HAP-1 (cell line): ENCODE measurements around the gene CRYL1.
A peak's percentile ranks its signal among the peaks of the same experiment; 100 is the strongest.

Source experiments
- DNase-seq, 2 experiments: peaks; one replicate each; pipeline ENCODE4 v3.0.0-alpha.2; 2016 to 2020; ENCODE audit warnings: low spot score in 2 of 2
- H3K27me3 ChIP-seq: fragments of 250-450 bp; sonication (Bioruptor Pico); 2 replicates; pipeline ENCODE4 v1.5.1; 2020; ENCODE audit warnings: low read depth, mild to moderate bottlenecking, moderate library complexity
- H3K36me3 ChIP-seq: fragments of 250-450 bp; sonication (Bioruptor Pico); replicated peaks from 2 replicates; pipeline ENCODE4 v1.5.1; 2020; ENCODE audit warnings: mild to moderate bottlenecking
- H3K4me1 ChIP-seq: fragments of 250-450 bp; sonication (Bioruptor Pico); 2 replicates; pipeline ENCODE4 v1.5.1; 2020; ENCODE audit warnings: mild to moderate bottlenecking
- H3K4me3 ChIP-seq: fragments of 250-450 bp; sonication (Bioruptor Pico); 2 replicates; pipeline ENCODE4 v1.5.1; 2020; ENCODE audit warnings: mild to moderate bottlenecking, moderate library complexity
- H3K9me3 ChIP-seq: fragments of 250-450 bp; sonication (Bioruptor Pico); 2 replicates; pipeline ENCODE4 v1.5.1; 2020; ENCODE audit warnings: mild to moderate bottlenecking, moderate library complexity
- in situ Hi-C: fragments of 300-500 bp; cut with MboI; formaldehyde crosslinking; loops from 3 replicates; pipeline ENCODE4 v1.14.3; 2020; ENCODE audit warnings: low sequenced_read_pairs, inconsistent platforms, mixed read lengths

The CRYL1 gene

GRCh38 chr13:20494656-20495055 is 31.0 kb downstream of the CRYL1 start:
- no peak for DNase-seq
- no peaks in the 10 kb centered on the region for H3K36me3 ChIP-seq
- H3K4me3 ChIP-seq: no peak overlapping the region
- no peaks in the 10 kb centered on the region for H3K9me3 ChIP-seq
- in situ Hi-C loops: loop anchor here (5.0 to 10.0 kb wide), 2 partner anchors 340 to 433 kb away; no protein-coding TSS in a partner anchor
- H3K27me3 ChIP-seq: no peaks in the 10 kb centered on the region
- no peaks in the 10 kb centered on the region for H3K4me1 ChIP-seq

GRCh38 chr13:20492641-20493040 is 33.0 kb downstream of the CRYL1 start:
- Histone ChIP-seq H3K4me1 (no peaks in the 10 kb centered on the region), H3K4me3 (no peak overlapping the region), H3K36me3 (no peaks in the 10 kb centered on the region), H3K9me3 (no peaks in the 10 kb centered on the region), H3K27me3 (no peaks in the 10 kb centered on the region)
- in situ Hi-C loops: loop anchor here (5.0 to 10.0 kb wide), 2 partner anchors 342 to 435 kb away; no protein-coding TSS in a partner anchor
- no peak for DNase-seq

GRCh38 chr13:20491926-20492435 is 33.7 kb downstream of the CRYL1 start:
- in situ Hi-C loops: loop anchor here (5.0 to 10.0 kb wide), 2 partner anchors 343 to 435 kb away; no protein-coding TSS in a partner anchor
- DNase-seq: no peak
- Histone ChIP-seq H3K9me3 (no peaks in the 10 kb centered on the region), H3K27me3 (no peaks in the 10 kb centered on the region), H3K4me1 (no peaks in the 10 kb centered on the region), H3K4me3 (no peak overlapping the region), H3K36me3 (no peaks in the 10 kb centered on the region)

GRCh38 chr13:20489185-20489820 is 36.4 kb downstream of the CRYL1 start:
- no peak for DNase-seq
- in situ Hi-C loops: no loop called here

GRCh38 chr13:20487927-20488326 is 37.7 kb downstream of the CRYL1 start:
- no peak for DNase-seq
- Histone ChIP-seq H3K27me3 (no peaks in the 10 kb centered on the region), H3K4me3 (no peak overlapping the region), H3K4me1 (no peaks in the 10 kb centered on the region), H3K9me3 (no peaks in the 10 kb centered on the region), H3K36me3 (no peaks in the 10 kb centered on the region)
- in situ Hi-C loops: no loop called here

More at GRCh38 chr13:20489185-20489820, 36.4 kb downstream of the CRYL1 start:
- no peaks in the 10 kb centered on the region for H3K27me3 ChIP-seq
- H3K36me3 ChIP-seq: no peaks in the 10 kb centered on the region
- no peak overlapping the region for H3K4me3 ChIP-seq
- no peaks in the 10 kb centered on the region for H3K9me3 ChIP-seq
- no peaks in the 10 kb centered on the region for H3K4me1 ChIP-seq

- in situ Hi-C loops: no loop called here
- no peak for DNase-seq
- H3K36me3 ChIP-seq: no peaks in the 10 kb centered on the region
- no peak overlapping the region for H3K4me3 ChIP-seq
- peaks cover 4% of the 10 kb centered on the region for H3K4me1 ChIP-seq
- H3K9me3 ChIP-seq: no peaks in the 10 kb centered on the region
- H3K27me3 ChIP-seq: no peaks in the 10 kb centered on the region
Measured at GRCh38 chr13:20482787-20483186, 42.9 kb downstream of the CRYL1 start.

GRCh38 chr13:20482275-20482761 is 43.3 kb downstream of the CRYL1 start:
- DNase-seq: peak in 1 of 2 experiments; percentile 33
- H3K4me1 ChIP-seq: peaks cover 4% of the 10 kb centered on the region
- no peaks in the 10 kb centered on the region for H3K27me3 ChIP-seq
- H3K4me3 ChIP-seq: no peak overlapping the region
- no peaks in the 10 kb centered on the region for H3K36me3 ChIP-seq
- no peaks in the 10 kb centered on the region for H3K9me3 ChIP-seq
- in situ Hi-C loops: no loop called here

GRCh38 chr13:20477394-20477793 is 48.3 kb downstream of the CRYL1 start:
- no peaks in the 10 kb centered on the region for H3K36me3 ChIP-seq
- no peak overlapping the region for H3K4me3 ChIP-seq
- in situ Hi-C loops: no loop called here
- H3K4me1 ChIP-seq: peaks cover 4% of the 10 kb centered on the region
- no peaks in the 10 kb centered on the region for H3K27me3 ChIP-seq
- H3K9me3 ChIP-seq: no peaks in the 10 kb centered on the region
- no peak for DNase-seq

GRCh38 chr13:20475927-20476691 is 49.5 kb downstream of the CRYL1 start:
- Histone ChIP-seq H3K9me3 (no peaks in the 10 kb centered on the region), H3K4me3 (no peak overlapping the region), H3K36me3 (no peaks in the 10 kb centered on the region), H3K4me1 (no peaks in the 10 kb centered on the region), H3K27me3 (no peaks in the 10 kb centered on the region)
- in situ Hi-C loops: no loop called here
- no peak for DNase-seq

- DNase-seq: no peak
- Histone ChIP-seq H3K4me3 (no peak overlapping the region), H3K9me3 (no peaks in the 10 kb centered on the region), H3K4me1 (no peaks in the 10 kb centered on the region), H3K36me3 (no peaks in the 10 kb centered on the region), H3K27me3 (no peaks in the 10 kb centered on the region)
- in situ Hi-C loops: no loop called here
Measured at GRCh38 chr13:20474515-20474914, 51.1 kb downstream of the CRYL1 start.

- H3K4me1 ChIP-seq: no peaks in the 10 kb centered on the region
- DNase-seq: no peak
- H3K27me3 ChIP-seq: no peaks in the 10 kb centered on the region
- no peaks in the 10 kb centered on the region for H3K9me3 ChIP-seq
- no peaks in the 10 kb centered on the region for H3K36me3 ChIP-seq
- no peak overlapping the region for H3K4me3 ChIP-seq
- in situ Hi-C loops: no loop called here
Measured at GRCh38 chr13:20473888-20474287, 51.8 kb downstream of the CRYL1 start.

GRCh38 chr13:20473139-20473538 is 52.5 kb downstream of the CRYL1 start:
- H3K27me3 ChIP-seq: no peaks in the 10 kb centered on the region
- no peaks in the 10 kb centered on the region for H3K36me3 ChIP-seq
- H3K4me3 ChIP-seq: no peak overlapping the region
- in situ Hi-C loops: no loop called here
- H3K4me1 ChIP-seq: no peaks in the 10 kb centered on the region
- no peaks in the 10 kb centered on the region for H3K9me3 ChIP-seq
- no peak for DNase-seq

GRCh38 chr13:20472531-20472930 is 53.1 kb downstream of the CRYL1 start:
- Histone ChIP-seq H3K36me3 (no peaks in the 10 kb centered on the region), H3K9me3 (no peaks in the 10 kb centered on the region), H3K4me3 (no peak overlapping the region), H3K4me1 (no peaks in the 10 kb centered on the region), H3K27me3 (no peaks in the 10 kb centered on the region)
- DNase-seq: no peak
- in situ Hi-C loops: no loop called here

GRCh38 chr13:20470136-20470535 is 55.5 kb downstream of the CRYL1 start:
- Histone ChIP-seq H3K27me3 (no peaks in the 10 kb centered on the region), H3K4me1 (no peaks in the 10 kb centered on the region), H3K9me3 (no peaks in the 10 kb centered on the region), H3K4me3 (no peak overlapping the region), H3K36me3 (no peaks in the 10 kb centered on the region)
- in situ Hi-C loops: no loop called here
- DNase-seq: no peak
